RWPE2 (cell line): ENCODE data around the gene CUL7.

Experiments used
- ATAC-seq: fragments of 200-7000 bp; cut with Tn5 transposase; 3 replicates; pipeline ENCODE4 v1.9.1; 2021; ENCODE audit warnings: low read depth
- DNase-seq: peaks from one replicate; pipeline ENCODE4 v3.0.0-alpha.2; 2020; ENCODE audit warnings: low spot score
- H3K27ac ChIP-seq: fragments of 450-650 bp; 2 replicates; pipeline ENCODE4 v1.5.1; 2017; ENCODE audit warnings: mild to moderate bottlenecking; ENCODE audit not compliant: poor library complexity, severe bottlenecking
- H3K27me3 ChIP-seq: fragments of 250-450 bp; sonication (Bioruptor Pico); 2 replicates; pipeline ENCODE4 v1.5.1; 2021; ENCODE audit warnings: mild to moderate bottlenecking, moderate library complexity; ENCODE audit not compliant: insufficient read depth, poor library complexity, severe bottlenecking
- H3K36me3 ChIP-seq: fragments of 250-450 bp; sonication (Bioruptor Pico); 2 replicates; pipeline ENCODE4 v1.5.1; 2020; ENCODE audit warnings: low read depth, mild to moderate bottlenecking, moderate library complexity
- H3K4me1 ChIP-seq: fragments of 250-450 bp; sonication (Bioruptor Pico); 2 replicates; pipeline ENCODE4 v1.5.1; 2021; ENCODE audit warnings: mild to moderate bottlenecking, moderate library complexity; ENCODE audit not compliant: insufficient read depth, poor library complexity, severe bottlenecking
- H3K4me3 ChIP-seq: fragments of 250-450 bp; sonication (Bioruptor Pico); 2 replicates; pipeline ENCODE4 v1.5.1; 2021; ENCODE audit warnings: mild to moderate bottlenecking, moderate library complexity; ENCODE audit not compliant: severe bottlenecking
- H3K9me3 ChIP-seq: fragments of 250-450 bp; sonication (Bioruptor Pico); 2 replicates; pipeline ENCODE4 v1.5.1; 2021; ENCODE audit warnings: mild to moderate bottlenecking, moderate library complexity; ENCODE audit not compliant: severe bottlenecking
- TF ChIP-seq, protein P1 (sequence below): fragments of 450-650 bp; IDR thresholded peaks from one replicate; pipeline ENCODE4 v1.5.1; 2017; ENCODE audit warnings: mild to moderate bottlenecking, moderate library complexity; ENCODE audit not compliant: poor library complexity, severe bottlenecking

CUL7 gene

DNA sequence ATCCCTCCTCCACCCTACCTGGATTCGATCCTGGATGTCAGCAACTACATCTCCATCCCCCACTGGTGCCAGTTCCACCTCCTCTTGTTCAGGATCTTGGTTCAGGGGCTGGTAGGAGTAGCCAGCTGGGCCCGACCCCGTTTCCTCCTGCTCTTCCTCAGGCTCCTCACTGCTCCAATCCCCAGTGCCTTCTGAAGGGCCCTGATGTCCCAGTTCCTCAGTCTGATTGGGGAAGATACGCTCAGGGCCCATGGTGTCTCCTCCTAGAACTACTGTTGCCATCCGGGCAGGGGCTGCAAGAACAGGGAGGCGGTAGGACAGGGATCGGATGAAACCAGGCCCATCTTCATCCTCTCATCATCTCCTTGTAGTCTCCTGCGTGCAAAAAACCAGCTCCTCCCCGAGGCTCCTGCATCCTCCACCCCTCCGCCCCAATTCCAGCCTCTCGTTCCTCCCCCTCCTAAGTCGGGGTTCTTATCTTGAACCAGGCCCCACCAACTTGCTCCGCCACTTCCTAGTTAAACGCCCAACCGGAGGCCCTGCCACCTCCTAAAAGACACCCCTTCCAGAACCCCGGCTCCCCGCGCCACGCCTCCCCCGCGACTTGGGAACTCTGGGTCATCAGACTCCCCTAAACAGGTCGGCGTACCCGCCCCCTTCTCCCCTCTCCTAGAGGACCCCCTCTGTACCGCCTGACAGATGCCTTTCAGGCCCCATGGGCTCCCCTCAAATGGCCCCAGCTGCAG, 40.4 kb downstream of the CUL7 start:
- Histone ChIP-seq H3K27me3 (no peaks in the 10 kb centered on the region), H3K4me3 (peak overlapping the region; percentile 44), H3K36me3 (peaks cover 33% of the 10 kb centered on the region), H3K9me3 (no peaks in the 10 kb centered on the region), H3K4me1 (peaks cover 5% of the 10 kb centered on the region), H3K27ac (peak overlapping the region; percentile 48)
- TF ChIP-seq, protein P1, sequence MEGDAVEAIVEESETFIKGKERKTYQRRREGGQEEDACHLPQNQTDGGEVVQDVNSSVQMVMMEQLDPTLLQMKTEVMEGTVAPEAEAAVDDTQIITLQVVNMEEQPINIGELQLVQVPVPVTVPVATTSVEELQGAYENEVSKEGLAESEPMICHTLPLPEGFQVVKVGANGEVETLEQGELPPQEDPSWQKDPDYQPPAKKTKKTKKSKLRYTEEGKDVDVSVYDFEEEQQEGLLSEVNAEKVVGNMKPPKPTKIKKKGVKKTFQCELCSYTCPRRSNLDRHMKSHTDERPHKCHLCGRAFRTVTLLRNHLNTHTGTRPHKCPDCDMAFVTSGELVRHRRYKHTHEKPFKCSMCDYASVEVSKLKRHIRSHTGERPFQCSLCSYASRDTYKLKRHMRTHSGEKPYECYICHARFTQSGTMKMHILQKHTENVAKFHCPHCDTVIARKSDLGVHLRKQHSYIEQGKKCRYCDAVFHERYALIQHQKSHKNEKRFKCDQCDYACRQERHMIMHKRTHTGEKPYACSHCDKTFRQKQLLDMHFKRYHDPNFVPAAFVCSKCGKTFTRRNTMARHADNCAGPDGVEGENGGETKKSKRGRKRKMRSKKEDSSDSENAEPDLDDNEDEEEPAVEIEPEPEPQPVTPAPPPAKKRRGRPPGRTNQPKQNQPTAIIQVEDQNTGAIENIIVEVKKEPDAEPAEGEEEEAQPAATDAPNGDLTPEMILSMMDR: no peak
- ATAC-seq: no peak; the same call in none of the 3 replicates
- DNase-seq: no peak

GRCh38 chr6:43012364-43012763, 41.3 kb downstream of the CUL7 start:
- H3K27ac ChIP-seq: peak overlapping the region; percentile 48
- no peak for ATAC-seq
- no peaks in the 10 kb centered on the region for H3K27me3 ChIP-seq
- peaks cover 5% of the 10 kb centered on the region for H3K4me1 ChIP-seq
- no peak for DNase-seq
- H3K9me3 ChIP-seq: no peaks in the 10 kb centered on the region
- peak overlapping the region; percentile 44 for H3K4me3 ChIP-seq
- TF ChIP-seq, protein P1: no peak
- H3K36me3 ChIP-seq: peaks cover 33% of the 10 kb centered on the region

- Histone ChIP-seq H3K36me3 (peaks cover 34% of the 10 kb centered on the region), H3K4me3 (no peak overlapping the region), H3K27ac (no peak overlapping the region), H3K9me3 (no peaks in the 10 kb centered on the region), H3K4me1 (peaks cover 5% of the 10 kb centered on the region), H3K27me3 (no peaks in the 10 kb centered on the region)
- ATAC-seq: no peak
- no peak for DNase-seq
- TF ChIP-seq, protein P1: no peak
Observed at GRCh38 chr6:43011207-43011606, 42.4 kb downstream of the CUL7 start.

DNA sequence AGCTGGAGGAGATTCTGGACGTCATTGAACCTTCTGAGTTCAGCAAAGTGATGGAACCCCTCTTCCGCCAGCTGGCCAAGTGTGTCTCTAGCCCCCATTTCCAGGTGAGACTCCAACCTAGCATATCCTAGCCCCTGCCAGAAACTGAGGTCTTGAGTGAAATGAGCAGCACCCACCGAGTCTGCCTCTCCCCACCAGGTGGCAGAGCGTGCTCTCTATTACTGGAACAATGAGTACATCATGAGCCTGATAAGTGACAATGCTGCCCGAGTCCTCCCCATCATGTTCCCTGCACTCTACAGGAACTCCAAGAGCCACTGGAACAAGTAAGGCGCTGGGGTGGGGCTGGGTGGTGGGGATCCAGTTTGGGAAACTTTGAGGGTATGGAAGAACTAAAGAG, 44.5 kb downstream of the CUL7 start:
- H3K4me1 ChIP-seq: peaks cover 6% of the 10 kb centered on the region
- TF ChIP-seq, protein P1: peak; percentile 55
- H3K27ac ChIP-seq: no peak overlapping the region
- H3K4me3 ChIP-seq: no peak overlapping the region
- peaks cover 33% of the 10 kb centered on the region for H3K36me3 ChIP-seq
- no peaks in the 10 kb centered on the region for H3K9me3 ChIP-seq
- no peaks in the 10 kb centered on the region for H3K27me3 ChIP-seq
- no peak for ATAC-seq
- no peak for DNase-seq

- TF ChIP-seq, protein P1: no peak
- no peaks in the 10 kb centered on the region for H3K9me3 ChIP-seq
- ATAC-seq (no peak), DNase-seq (no peak)
- peaks cover 6% of the 10 kb centered on the region for H3K4me1 ChIP-seq
- H3K4me3 ChIP-seq: no peak overlapping the region
- H3K27me3 ChIP-seq: no peaks in the 10 kb centered on the region
- H3K36me3 ChIP-seq: peaks cover 38% of the 10 kb centered on the region
- no peak overlapping the region for H3K27ac ChIP-seq
Observed at GRCh38 chr6:43007126-43007525, 46.5 kb downstream of the CUL7 start.
